GM23338 (cell line): Measurements from ENCODE around the gene PAH. TPM values are rescaled to one million over a fixed set of nuclear protein-coding genes. Genes with fewer than 3 reads are reported as not detected.

Experiments used
- ATAC-seq: fragments of 200-7000 bp; cut with Tn5 transposase; 3 replicates; pipeline ENCODE4 v1.9.1; 2020
- DNase-seq: peaks from one replicate; pipeline ENCODE4 v3.0.0-alpha.2; 2015; ENCODE audit warnings: low spot score
- H2AFZ ChIP-seq: fragments of 200-600 bp; sonication (generic); 2 replicates; pipeline ENCODE4 v1.8.0; 2016; ENCODE audit warnings: antibody characterized with exemption, mild to moderate bottlenecking, moderate library complexity
- H3F3A ChIP-seq: fragments of 200-600 bp; sonication (generic); replicated peaks from 2 replicates; pipeline ENCODE4 v1.8.0; 2017; ENCODE audit warnings: antibody characterized with exemption, mixed run types, low read depth
- H3K27ac ChIP-seq: fragments of 200-600 bp; sonication (generic); 2 replicates; pipeline ENCODE4 v1.6.1; 2016; ENCODE audit warnings: low read depth
- H3K27me3 ChIP-seq: fragments of 200-600 bp; sonication (generic); 2 replicates; pipeline ENCODE4 v1.8.0; 2016; ENCODE audit warnings: mild to moderate bottlenecking, mixed run types, moderate library complexity; ENCODE audit not compliant: insufficient read depth
- H3K36me3 ChIP-seq: fragments of 200-600 bp; sonication (generic); 2 replicates; pipeline ENCODE4 v1.8.0; 2016; ENCODE audit warnings: mild to moderate bottlenecking; ENCODE audit not compliant: insufficient read depth
- H3K4me1 ChIP-seq: fragments of 200-600 bp; sonication (generic); 2 replicates; pipeline ENCODE4 v1.8.0; 2016; ENCODE audit warnings: mild to moderate bottlenecking, moderate library complexity; ENCODE audit not compliant: insufficient read depth
- H3K4me2 ChIP-seq: fragments of 200-600 bp; sonication (generic); 2 replicates; pipeline ENCODE4 v1.7.1; 2017; ENCODE audit warnings: mixed run types
- H3K4me3 ChIP-seq: fragments of 200-600 bp; sonication (generic); 2 replicates; pipeline ENCODE4 v1.6.1; 2016; ENCODE audit warnings: mixed run types
- H3K79me2 ChIP-seq: fragments of 200-600 bp; sonication (generic); replicated peaks from 2 replicates; pipeline ENCODE4 v1.8.0; 2017; ENCODE audit warnings: mild to moderate bottlenecking; ENCODE audit not compliant: insufficient read depth
- H3K9me2 ChIP-seq: fragments of 200-600 bp; sonication (generic); 2 replicates; pipeline ENCODE4 v1.8.0; 2017; ENCODE audit not compliant: insufficient read depth
- H4K20me1 ChIP-seq: fragments of 200-600 bp; sonication (generic); replicated peaks from 2 replicates; pipeline ENCODE4 v1.8.0; 2017; ENCODE audit warnings: mild to moderate bottlenecking; ENCODE audit not compliant: insufficient read depth
- H3K27ac Mint-ChIP-seq: 2 replicates; pipeline ENCODE4 v1.8.0; 2020; ENCODE audit warnings: inconsistent platforms, mild to moderate bottlenecking, moderate library complexity, mixed read lengths
- H3K27me3 Mint-ChIP-seq: 3 replicates; pipeline ENCODE4 v1.8.0; 2022; ENCODE audit warnings: low read depth, mild to moderate bottlenecking, moderate library complexity, mixed read lengths, inconsistent platforms; ENCODE audit not compliant: insufficient read depth, poor library complexity
- H3K36me3 Mint-ChIP-seq: 3 replicates; pipeline ENCODE4 v1.8.0; 2021; ENCODE audit warnings: low read depth, mild to moderate bottlenecking, inconsistent platforms, moderate library complexity, mixed read lengths
- H3K4me1 Mint-ChIP-seq: 3 replicates; pipeline ENCODE4 v1.8.0; 2020; ENCODE audit warnings: mild to moderate bottlenecking, inconsistent platforms, mixed read lengths
- H3K4me3 Mint-ChIP-seq: 3 replicates; pipeline ENCODE4 v1.8.0; 2021; ENCODE audit warnings: moderate library complexity, mild to moderate bottlenecking, inconsistent platforms, mixed read lengths
- H3K9me3 Mint-ChIP-seq: 3 replicates; pipeline ENCODE4 v1.8.0; 2020; ENCODE audit warnings: moderate library complexity, mild to moderate bottlenecking, inconsistent platforms, mixed read lengths
- CREB1 ChIP-seq: fragments of 250-450 bp; sonication (Bioruptor Pico); IDR thresholded peaks from 2 replicates; pipeline ENCODE4 v1.5.0; 2020; ENCODE audit warnings: low read depth, mild to moderate bottlenecking, moderate library complexity
- EZH2 ChIP-seq: fragments of 200-600 bp; sonication (generic); IDR thresholded peaks from one replicate; pipeline ENCODE4 v1.8.0; 2017; ENCODE audit warnings: antibody characterized with exemption, mild to moderate bottlenecking, low read depth; ENCODE audit not compliant: unreplicated experiment
- POLR2AphosphoS5 ChIP-seq: IDR thresholded peaks from 2 replicates; pipeline ENCODE4 v1.6.1; 2016; ENCODE audit warnings: antibody characterized with exemption, low read depth
- ZNF331 ChIP-seq: fragments of 250-450 bp; sonication (Bioruptor Pico); IDR thresholded peaks from 2 replicates; pipeline ENCODE4 v1.5.0; 2020; ENCODE audit warnings: low read depth, mild to moderate bottlenecking, moderate library complexity
- polyA plus RNA-seq: library from polyadenylated mRNA; unstranded; fragments of >200 nt; fragmentation: Nextera tagmentation; extraction: Ambion mirVana; gene quantifications from 2 replicates; pipeline ENCODE4 v1.2.1, GENCODE V29; 2016
- total RNA-seq: library from RNA; depleted of rRNA; stranded (reverse); fragments of >200 nt; shearing (Covaris generic); gene quantifications from 2 replicates; pipeline ENCODE4 v1.2.3, GENCODE V29; 2014
- TF ChIP-seq, protein P1 (sequence below): IDR thresholded peaks from one replicate; pipeline ENCODE4 v1.6.1; 2018; ENCODE audit warnings: antibody characterized with exemption; ENCODE audit not compliant: unreplicated experiment
- TF ChIP-seq, protein P2 (sequence below), 2 experiments: fragments of 200-600 bp in 1 of 2; sonication (generic) in 1 of 2; conservative IDR thresholded peaks; 2 replicates each; pipeline versions ENCODE4 v1.5.1 to v1.6.1; 2016 to 2017; ENCODE audit warnings: antibody characterized with exemption in 2 of 2, low read depth in 2 of 2, mild to moderate bottlenecking in 2 of 2, moderate library complexity in 1 of 2

The PAH gene
- total and polyA plus RNA-seq, 2 experiments from 2014 or later = 3.7 to 4.8 TPM

DNA sequence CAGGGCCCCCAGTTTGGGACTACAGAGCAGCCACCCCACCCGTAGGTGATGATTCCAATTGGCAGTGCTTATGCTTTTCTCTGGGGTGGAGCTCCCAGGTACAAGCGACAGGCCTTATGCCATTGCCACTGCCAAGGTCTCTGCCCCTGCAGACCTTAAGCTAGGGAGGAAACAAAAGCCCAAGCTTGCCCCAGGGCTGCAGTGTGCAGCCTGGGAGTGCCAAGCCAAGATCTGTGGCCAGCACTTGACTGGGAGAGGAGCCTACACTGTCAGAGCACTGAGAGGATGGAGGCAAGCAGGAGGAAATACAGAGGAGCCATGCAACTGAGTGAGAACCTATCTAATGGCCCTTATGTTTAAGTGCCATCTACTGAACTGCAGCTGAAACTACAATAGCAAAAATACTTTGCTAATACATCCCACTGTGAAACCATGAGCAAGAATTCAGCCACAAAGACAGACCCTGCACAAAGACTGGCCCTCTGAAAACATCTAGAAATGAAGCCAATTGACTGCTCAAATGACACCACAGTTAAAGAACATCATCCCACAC is 22.7 kb upstream of the PAH start:
- Histone ChIP-seq H3K27me3 (no peaks in the 10 kb centered on the region), H3K79me2 (no peaks in the 10 kb centered on the region), H3K4me2 (no peak overlapping the region), H4K20me1 (no peaks in the 10 kb centered on the region), H3F3A (no peaks in the 10 kb centered on the region), H2AFZ (0 out of 2 replicates have a peak overlapping the region, but pooled peaks have one; percentile 28), H3K27ac (no peak overlapping the region), H3K9me2 (no peaks in the 10 kb centered on the region; the same call in 1 of the 2 replicates), H3K36me3 (no peaks in the 10 kb centered on the region), H3K4me1 (peaks cover 24% of the 10 kb centered on the region), H3K4me3 (no peak overlapping the region)
- no peak overlapping the region for H3K27ac Mint-ChIP-seq
- peaks cover 12% of the 10 kb centered on the region; the same call in 1 of the 3 replicates for H3K9me3 Mint-ChIP-seq
- DNase-seq (peak; percentile 39), ATAC-seq (peak; percentile 58; the same call in 2 of the 3 replicates)
- peaks cover 8% of the 10 kb centered on the region; the same call in 2 of the 3 replicates for H3K4me1 Mint-ChIP-seq
- TF ChIP-seq CREB1 (CRISPR knock-in tag) = no peak
- TF ChIP-seq, protein P1, sequence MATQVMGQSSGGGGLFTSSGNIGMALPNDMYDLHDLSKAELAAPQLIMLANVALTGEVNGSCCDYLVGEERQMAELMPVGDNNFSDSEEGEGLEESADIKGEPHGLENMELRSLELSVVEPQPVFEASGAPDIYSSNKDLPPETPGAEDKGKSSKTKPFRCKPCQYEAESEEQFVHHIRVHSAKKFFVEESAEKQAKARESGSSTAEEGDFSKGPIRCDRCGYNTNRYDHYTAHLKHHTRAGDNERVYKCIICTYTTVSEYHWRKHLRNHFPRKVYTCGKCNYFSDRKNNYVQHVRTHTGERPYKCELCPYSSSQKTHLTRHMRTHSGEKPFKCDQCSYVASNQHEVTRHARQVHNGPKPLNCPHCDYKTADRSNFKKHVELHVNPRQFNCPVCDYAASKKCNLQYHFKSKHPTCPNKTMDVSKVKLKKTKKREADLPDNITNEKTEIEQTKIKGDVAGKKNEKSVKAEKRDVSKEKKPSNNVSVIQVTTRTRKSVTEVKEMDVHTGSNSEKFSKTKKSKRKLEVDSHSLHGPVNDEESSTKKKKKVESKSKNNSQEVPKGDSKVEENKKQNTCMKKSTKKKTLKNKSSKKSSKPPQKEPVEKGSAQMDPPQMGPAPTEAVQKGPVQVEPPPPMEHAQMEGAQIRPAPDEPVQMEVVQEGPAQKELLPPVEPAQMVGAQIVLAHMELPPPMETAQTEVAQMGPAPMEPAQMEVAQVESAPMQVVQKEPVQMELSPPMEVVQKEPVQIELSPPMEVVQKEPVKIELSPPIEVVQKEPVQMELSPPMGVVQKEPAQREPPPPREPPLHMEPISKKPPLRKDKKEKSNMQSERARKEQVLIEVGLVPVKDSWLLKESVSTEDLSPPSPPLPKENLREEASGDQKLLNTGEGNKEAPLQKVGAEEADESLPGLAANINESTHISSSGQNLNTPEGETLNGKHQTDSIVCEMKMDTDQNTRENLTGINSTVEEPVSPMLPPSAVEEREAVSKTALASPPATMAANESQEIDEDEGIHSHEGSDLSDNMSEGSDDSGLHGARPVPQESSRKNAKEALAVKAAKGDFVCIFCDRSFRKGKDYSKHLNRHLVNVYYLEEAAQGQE = no peak
- TF ChIP-seq, protein P2, sequence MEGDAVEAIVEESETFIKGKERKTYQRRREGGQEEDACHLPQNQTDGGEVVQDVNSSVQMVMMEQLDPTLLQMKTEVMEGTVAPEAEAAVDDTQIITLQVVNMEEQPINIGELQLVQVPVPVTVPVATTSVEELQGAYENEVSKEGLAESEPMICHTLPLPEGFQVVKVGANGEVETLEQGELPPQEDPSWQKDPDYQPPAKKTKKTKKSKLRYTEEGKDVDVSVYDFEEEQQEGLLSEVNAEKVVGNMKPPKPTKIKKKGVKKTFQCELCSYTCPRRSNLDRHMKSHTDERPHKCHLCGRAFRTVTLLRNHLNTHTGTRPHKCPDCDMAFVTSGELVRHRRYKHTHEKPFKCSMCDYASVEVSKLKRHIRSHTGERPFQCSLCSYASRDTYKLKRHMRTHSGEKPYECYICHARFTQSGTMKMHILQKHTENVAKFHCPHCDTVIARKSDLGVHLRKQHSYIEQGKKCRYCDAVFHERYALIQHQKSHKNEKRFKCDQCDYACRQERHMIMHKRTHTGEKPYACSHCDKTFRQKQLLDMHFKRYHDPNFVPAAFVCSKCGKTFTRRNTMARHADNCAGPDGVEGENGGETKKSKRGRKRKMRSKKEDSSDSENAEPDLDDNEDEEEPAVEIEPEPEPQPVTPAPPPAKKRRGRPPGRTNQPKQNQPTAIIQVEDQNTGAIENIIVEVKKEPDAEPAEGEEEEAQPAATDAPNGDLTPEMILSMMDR (conservative IDR thresholded peaks at IDR 0.05; ENCODE audit: low read depth in 2 of 2) = peak; percentile 48 to 73
- no peak for TF ChIP-seq ZNF331 (CRISPR knock-in tag)
- TF ChIP-seq POLR2AphosphoS5 = no peak
- H3K36me3 Mint-ChIP-seq = no peaks in the 10 kb centered on the region; the same call in 2 of the 3 replicates
- no peak overlapping the region for H3K4me3 Mint-ChIP-seq
- peaks cover 10% of the 10 kb centered on the region for H3K27me3 Mint-ChIP-seq

DNA sequence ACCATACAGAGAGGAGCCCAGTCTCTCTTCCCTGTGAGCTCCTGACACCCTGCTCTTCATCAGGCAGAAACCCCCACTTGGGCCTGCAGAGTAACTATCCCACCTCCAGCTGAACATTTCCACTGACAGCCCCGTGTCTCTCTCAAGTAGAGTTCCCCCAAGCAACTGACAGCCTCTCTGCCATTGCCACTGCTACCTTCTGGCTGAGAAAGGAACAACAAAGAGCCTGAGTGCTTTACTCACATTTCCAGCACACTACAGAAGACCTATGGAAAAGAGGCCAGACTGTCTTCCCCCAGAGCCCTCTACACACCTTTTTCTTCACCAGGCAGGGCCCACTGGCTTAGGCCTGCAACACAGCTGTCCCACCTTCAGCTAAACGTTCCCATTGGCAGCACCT is 22.0 kb upstream of the PAH start:
- H3K79me2 ChIP-seq = no peaks in the 10 kb centered on the region
- H3K36me3 ChIP-seq = no peaks in the 10 kb centered on the region
- Mint-ChIP-seq H3K9me3 (peaks cover 12% of the 10 kb centered on the region; the same call in 1 of the 3 replicates), H3K27ac (no peak overlapping the region), H3K27me3 (peaks cover 10% of the 10 kb centered on the region), H3K4me1 (peaks cover 10% of the 10 kb centered on the region; the same call in 2 of the 3 replicates), H3K4me3 (no peak overlapping the region), H3K36me3 (peaks cover 2% of the 10 kb centered on the region; the same call in 1 of the 3 replicates)
- no peak for TF ChIP-seq POLR2AphosphoS5
- TF ChIP-seq ZNF331 (CRISPR knock-in tag) = no peak
- TF ChIP-seq EZH2 = no peak
- TF ChIP-seq CREB1 (CRISPR knock-in tag) = no peak
- peaks cover 29% of the 10 kb centered on the region for H3K4me1 ChIP-seq
- H3K27me3 ChIP-seq = no peaks in the 10 kb centered on the region
- ATAC-seq = no peak
- no peaks in the 10 kb centered on the region; the same call in 1 of the 2 replicates for H3K9me2 ChIP-seq
- H3F3A ChIP-seq = no peaks in the 10 kb centered on the region
- H3K27ac ChIP-seq = no peak overlapping the region
- DNase-seq = no peak
- H2AFZ ChIP-seq = no peak overlapping the region
- H3K4me2 ChIP-seq = no peak overlapping the region
- no peaks in the 10 kb centered on the region for H4K20me1 ChIP-seq
- no peak overlapping the region for H3K4me3 ChIP-seq
